Esophagus squamous epithelium (tissue), 4 donors: ENCODE measurements around the gene THBS2.

ENCODE experiments used
- POLR2A ChIP-seq, 4 donors: fragments of 450-650 bp; IDR thresholded peaks; one replicate each; pipeline ENCODE4 v1.6.1; 2017; ENCODE audit warnings: antibody characterized with exemption in 4 of 4, mild to moderate bottlenecking in 4 of 4, moderate library complexity in 3 of 4
- TF ChIP-seq, protein P1 (sequence below), 6 experiments: fragments of 450-650 bp in 4 of 6; fragments of 200-600 bp in 2 of 6; sonication (generic) in 2 of 6; IDR thresholded peaks; one replicate each; pipeline ENCODE4 v1.5.1; 2016 to 2019; ENCODE audit warnings: antibody characterized with exemption in 6 of 6, mild to moderate bottlenecking in 4 of 6, moderate library complexity in 4 of 6

GRCh38 chr6:169230946-169231789, 22.5 kb downstream of the THBS2 start:
- TF ChIP-seq, protein P1, sequence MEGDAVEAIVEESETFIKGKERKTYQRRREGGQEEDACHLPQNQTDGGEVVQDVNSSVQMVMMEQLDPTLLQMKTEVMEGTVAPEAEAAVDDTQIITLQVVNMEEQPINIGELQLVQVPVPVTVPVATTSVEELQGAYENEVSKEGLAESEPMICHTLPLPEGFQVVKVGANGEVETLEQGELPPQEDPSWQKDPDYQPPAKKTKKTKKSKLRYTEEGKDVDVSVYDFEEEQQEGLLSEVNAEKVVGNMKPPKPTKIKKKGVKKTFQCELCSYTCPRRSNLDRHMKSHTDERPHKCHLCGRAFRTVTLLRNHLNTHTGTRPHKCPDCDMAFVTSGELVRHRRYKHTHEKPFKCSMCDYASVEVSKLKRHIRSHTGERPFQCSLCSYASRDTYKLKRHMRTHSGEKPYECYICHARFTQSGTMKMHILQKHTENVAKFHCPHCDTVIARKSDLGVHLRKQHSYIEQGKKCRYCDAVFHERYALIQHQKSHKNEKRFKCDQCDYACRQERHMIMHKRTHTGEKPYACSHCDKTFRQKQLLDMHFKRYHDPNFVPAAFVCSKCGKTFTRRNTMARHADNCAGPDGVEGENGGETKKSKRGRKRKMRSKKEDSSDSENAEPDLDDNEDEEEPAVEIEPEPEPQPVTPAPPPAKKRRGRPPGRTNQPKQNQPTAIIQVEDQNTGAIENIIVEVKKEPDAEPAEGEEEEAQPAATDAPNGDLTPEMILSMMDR (IDR thresholded peaks at IDR 0.05): no peak
- TF ChIP-seq POLR2A (IDR thresholded peaks at IDR 0.05): no peak
